IMR-90 (cell line): ENCODE results near the gene IQCM.

ENCODE experiments used
- POLR2A ChIP-seq: IDR thresholded peaks from 2 replicates; pipeline ENCODE4 v1.6.1; 2012; ENCODE audit warnings: mild to moderate bottlenecking, low read depth, low read length
- RCOR1 ChIP-seq: IDR thresholded peaks from 2 replicates; pipeline ENCODE4 v1.6.1; 2012; ENCODE audit warnings: mild to moderate bottlenecking, low read length, improper control_type of control experiment; ENCODE audit not compliant: insufficient replicate concordance

DNA sequence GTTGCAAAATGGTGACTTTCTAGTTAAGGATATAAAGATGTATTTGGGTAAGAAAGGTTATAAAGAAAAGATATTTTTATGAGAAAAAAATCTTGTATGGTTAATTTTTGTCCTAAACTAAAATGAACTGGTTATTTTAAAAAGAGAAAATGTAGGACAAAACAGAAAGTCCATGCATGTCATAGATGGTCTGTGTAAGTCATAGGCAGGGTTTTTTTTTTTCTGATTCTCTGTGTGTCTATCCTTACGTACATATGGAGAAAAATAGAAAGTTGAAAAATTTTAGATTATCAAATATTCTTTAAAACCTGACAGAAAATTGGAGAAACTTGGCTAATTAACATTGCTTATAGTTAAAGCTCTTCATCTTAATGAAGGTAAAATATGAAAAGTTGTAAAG, 493.4 kb downstream of the IQCM start:
- TF ChIP-seq RCOR1: no peak
- TF ChIP-seq POLR2A: no peak
